Measurements from ENCODE around the gene MEPE. TPM values are rescaled to one million over a fixed set of nuclear protein-coding genes. Genes with fewer than 3 reads are reported as not detected.

MEPE gene
- total and polyA plus RNA-seq, 4 donors, result 0.07 TPM; not detected in 3

- TF ChIP-seq GABPA (IDR thresholded peaks at IDR 0.05 in 1 of 2, conservative IDR thresholded peaks at IDR 0.05 in 1 of 2) (no peak), RAD21 (IDR thresholded peaks at IDR 0.05) (no peak), SP1 (IDR thresholded peaks at IDR 0.05) (no peak), RXRA (IDR thresholded peaks at IDR 0.05) (no peak), NR2F2 (IDR thresholded peaks at IDR 0.05) (no peak), YY1 (IDR thresholded peaks at IDR 0.05) (no peak)
- no peak overlapping the region for H3K9ac ChIP-seq (ENCODE audit: low read depth in 1 of 2, low read length in 2 of 2)
- WGBS, result 65% methylated on average over 8 of the region's 8 CpGs
- H3K9me3 ChIP-seq (ENCODE audit: control insufficient read depth in 4 of 4, low read length in 3 of 4), result no peaks in the 10 kb centered on the region
- no peak overlapping the region for H3K27ac ChIP-seq (ENCODE audit: low read depth in 1 of 2, low read length in 2 of 2)
- no peak for DNase-seq (ENCODE audit: low spot score)
- H3K4me3 ChIP-seq (ENCODE audit: low read depth in 1 of 3, low read length in 3 of 3), result no peak overlapping the region
- peaks cover 0 to 2% (median 0%) of the 10 kb centered on the region in 4 donors for H3K27me3 ChIP-seq (ENCODE audit: control insufficient read depth in 4 of 4, insufficient read depth in 4 of 4, low read length in 3 of 4)
- no peaks in the 10 kb centered on the region for H3K36me3 ChIP-seq (ENCODE audit: control insufficient read depth in 4 of 4, insufficient read depth in 3 of 4, low read depth in 1 of 4, low read length in 3 of 4)
- no peaks in the 10 kb centered on the region for H3K4me1 ChIP-seq (ENCODE audit: control insufficient read depth in 4 of 4, insufficient read depth in 4 of 4, low read length in 3 of 4)
These were observed 13.4 kb upstream of the MEPE start for GRCh38 chr4:87819281-87819919.

- DNase-seq (ENCODE audit: low spot score), result no peak
- no peaks in the 10 kb centered on the region for H3K36me3 ChIP-seq (ENCODE audit: control insufficient read depth in 4 of 4, insufficient read depth in 3 of 4, low read depth in 1 of 4, low read length in 3 of 4)
- H3K9me3 ChIP-seq (ENCODE audit: control insufficient read depth in 4 of 4, low read length in 3 of 4), result no peaks in the 10 kb centered on the region
- peaks cover 0 to 2% (median 0%) of the 10 kb centered on the region in 4 donors for H3K27me3 ChIP-seq (ENCODE audit: control insufficient read depth in 4 of 4, insufficient read depth in 4 of 4, low read length in 3 of 4)
- no peaks in the 10 kb centered on the region for H3K4me1 ChIP-seq (ENCODE audit: control insufficient read depth in 4 of 4, insufficient read depth in 4 of 4, low read length in 3 of 4)
- WGBS, result 73% methylated on average over 4 of the region's 4 CpGs
- no peak overlapping the region for H3K4me3 ChIP-seq (ENCODE audit: low read depth in 1 of 3, low read length in 3 of 3)
- TF ChIP-seq NR2F2 (IDR thresholded peaks at IDR 0.05), result no peak
- no peak for TF ChIP-seq EGR1 (IDR thresholded peaks at IDR 0.05; ENCODE audit: low read depth in 2 of 2)
- TF ChIP-seq, protein P1, sequence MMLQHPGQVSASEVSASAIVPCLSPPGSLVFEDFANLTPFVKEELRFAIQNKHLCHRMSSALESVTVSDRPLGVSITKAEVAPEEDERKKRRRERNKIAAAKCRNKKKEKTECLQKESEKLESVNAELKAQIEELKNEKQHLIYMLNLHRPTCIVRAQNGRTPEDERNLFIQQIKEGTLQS (IDR thresholded peaks at IDR 0.05), result no peak
- TF ChIP-seq GABPA (IDR thresholded peaks at IDR 0.05 in 1 of 2, conservative IDR thresholded peaks at IDR 0.05 in 1 of 2), result no peak
- TF ChIP-seq RAD21 (IDR thresholded peaks at IDR 0.05), result no peak
- TF ChIP-seq TAF1 (conservative IDR thresholded peaks at IDR 0.05), result no peak
- no peak for TF ChIP-seq HNF4A (conservative IDR thresholded peaks at IDR 0.05)
- no peak for TF ChIP-seq SP1 (IDR thresholded peaks at IDR 0.05)
- TF ChIP-seq FOXA2 (IDR thresholded peaks at IDR 0.05), result no peak
- TF ChIP-seq, protein P2, sequence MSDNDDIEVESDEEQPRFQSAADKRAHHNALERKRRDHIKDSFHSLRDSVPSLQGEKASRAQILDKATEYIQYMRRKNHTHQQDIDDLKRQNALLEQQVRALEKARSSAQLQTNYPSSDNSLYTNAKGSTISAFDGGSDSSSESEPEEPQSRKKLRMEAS (IDR thresholded peaks at IDR 0.05), result no peak
- TF ChIP-seq, protein P3, sequence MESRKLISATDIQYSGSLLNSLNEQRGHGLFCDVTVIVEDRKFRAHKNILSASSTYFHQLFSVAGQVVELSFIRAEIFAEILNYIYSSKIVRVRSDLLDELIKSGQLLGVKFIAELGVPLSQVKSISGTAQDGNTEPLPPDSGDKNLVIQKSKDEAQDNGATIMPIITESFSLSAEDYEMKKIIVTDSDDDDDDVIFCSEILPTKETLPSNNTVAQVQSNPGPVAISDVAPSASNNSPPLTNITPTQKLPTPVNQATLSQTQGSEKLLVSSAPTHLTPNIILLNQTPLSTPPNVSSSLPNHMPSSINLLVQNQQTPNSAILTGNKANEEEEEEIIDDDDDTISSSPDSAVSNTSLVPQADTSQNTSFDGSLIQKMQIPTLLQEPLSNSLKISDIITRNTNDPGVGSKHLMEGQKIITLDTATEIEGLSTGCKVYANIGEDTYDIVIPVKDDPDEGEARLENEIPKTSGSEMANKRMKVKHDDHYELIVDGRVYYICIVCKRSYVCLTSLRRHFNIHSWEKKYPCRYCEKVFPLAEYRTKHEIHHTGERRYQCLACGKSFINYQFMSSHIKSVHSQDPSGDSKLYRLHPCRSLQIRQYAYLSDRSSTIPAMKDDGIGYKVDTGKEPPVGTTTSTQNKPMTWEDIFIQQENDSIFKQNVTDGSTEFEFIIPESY (IDR thresholded peaks at IDR 0.05), result no peak
- no peak for TF ChIP-seq RXRA (IDR thresholded peaks at IDR 0.05)
- TF ChIP-seq, protein P4, sequence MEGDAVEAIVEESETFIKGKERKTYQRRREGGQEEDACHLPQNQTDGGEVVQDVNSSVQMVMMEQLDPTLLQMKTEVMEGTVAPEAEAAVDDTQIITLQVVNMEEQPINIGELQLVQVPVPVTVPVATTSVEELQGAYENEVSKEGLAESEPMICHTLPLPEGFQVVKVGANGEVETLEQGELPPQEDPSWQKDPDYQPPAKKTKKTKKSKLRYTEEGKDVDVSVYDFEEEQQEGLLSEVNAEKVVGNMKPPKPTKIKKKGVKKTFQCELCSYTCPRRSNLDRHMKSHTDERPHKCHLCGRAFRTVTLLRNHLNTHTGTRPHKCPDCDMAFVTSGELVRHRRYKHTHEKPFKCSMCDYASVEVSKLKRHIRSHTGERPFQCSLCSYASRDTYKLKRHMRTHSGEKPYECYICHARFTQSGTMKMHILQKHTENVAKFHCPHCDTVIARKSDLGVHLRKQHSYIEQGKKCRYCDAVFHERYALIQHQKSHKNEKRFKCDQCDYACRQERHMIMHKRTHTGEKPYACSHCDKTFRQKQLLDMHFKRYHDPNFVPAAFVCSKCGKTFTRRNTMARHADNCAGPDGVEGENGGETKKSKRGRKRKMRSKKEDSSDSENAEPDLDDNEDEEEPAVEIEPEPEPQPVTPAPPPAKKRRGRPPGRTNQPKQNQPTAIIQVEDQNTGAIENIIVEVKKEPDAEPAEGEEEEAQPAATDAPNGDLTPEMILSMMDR (IDR thresholded peaks at IDR 0.05; ENCODE audit: low read depth, low read length, missing input control), result no peak
- no peak for TF ChIP-seq HNF4G (IDR thresholded peaks at IDR 0.05)
- TF ChIP-seq REST (IDR thresholded peaks at IDR 0.05), result no peak
- TF ChIP-seq FOXA1 (IDR thresholded peaks at IDR 0.05), result no peak
- H3K9ac ChIP-seq (ENCODE audit: low read depth in 1 of 2, low read length in 2 of 2), result no peak overlapping the region
- no peak overlapping the region for H3K27ac ChIP-seq (ENCODE audit: low read depth in 1 of 2, low read length in 2 of 2)
These were observed 9.6 kb upstream of the MEPE start for GRCh38 chr4:87823200-87823599.
